Testis (tissue), 3 donors: Measurements from ENCODE around the gene SMCO4. TPM values are rescaled to one million over a fixed set of nuclear protein-coding genes. Genes with fewer than 3 reads are reported as not detected.

Experiments
- DNase-seq: peaks from one replicate; pipeline ENCODE4 v3.0.0-alpha.2; 2019
- H3K27ac ChIP-seq, 2 donors: fragments of 200-600 bp; sonication (generic); one replicate each; pipeline ENCODE4 v1.5.1; 2019
- H3K27me3 ChIP-seq: fragments of 200-600 bp; sonication (generic); one replicate; pipeline ENCODE4 v1.5.1; 2019
- H3K36me3 ChIP-seq: fragments of 200-600 bp; sonication (generic); one replicate; pipeline ENCODE4 v1.5.1; 2017; ENCODE audit warnings: low read depth; ENCODE audit errors: missing control alignments
- H3K4me1 ChIP-seq: fragments of 200-600 bp; sonication (generic); one replicate; pipeline ENCODE4 v1.5.1; 2019
- H3K4me3 ChIP-seq, 2 donors: fragments of 200-600 bp; sonication (generic); one replicate each; pipeline ENCODE4 v1.5.1; 2017 to 2019
- H3K9me3 ChIP-seq: fragments of 200-600 bp; sonication (generic); one replicate; pipeline ENCODE4 v1.5.1; 2017
- POLR2A ChIP-seq: fragments of 450-650 bp; IDR thresholded peaks from one replicate; pipeline ENCODE4 v1.6.1; 2017; ENCODE audit warnings: antibody characterized with exemption, mild to moderate bottlenecking, moderate library complexity
- WGBS, 2 donors: methylation state at CpG; one replicate each; pipeline ENCODE4 v1.1.5; 2018; 5-methylcytosine and 5-hydroxymethylcytosine counted together
- intact Hi-C: fragments of 100-400 bp; cut with DNase I; formaldehyde crosslinking; loops from one replicate; pipeline ENCODE4 v1.15.1; 2023; ENCODE audit warnings: low total_unique reads
- polyA plus RNA-seq: library from polyadenylated mRNA; stranded (reverse); fragments of 350-450 nt; fragmentation: Illumina TruSeq; extraction: RNeasy Lipid Tissue Mini Kit (QIAGEN cat#74804); gene quantifications from one replicate; pipeline ENCODE4 v1.2.3, GENCODE V29; 2014; ENCODE audit warnings: low read depth, low replicate concordance; ENCODE audit not compliant: insufficient read depth
- total RNA-seq, 2 donors: library from RNA; depleted of rRNA; stranded (reverse); fragments of >200 nt; gene quantifications; one replicate each; pipeline ENCODE4 v1.2.3, GENCODE V29; 2016
- TF ChIP-seq, protein P1 (sequence below), 3 experiments: fragments of 450-650 bp in 2 of 3; fragments of 200-600 bp in 1 of 3; sonication (generic) in 1 of 3; IDR thresholded peaks; one replicate each; pipeline ENCODE4 v1.5.1; 2016 to 2019; ENCODE audit warnings: antibody characterized with exemption in 3 of 3, mild to moderate bottlenecking in 2 of 3, moderate library complexity in 1 of 3

Gene SMCO4
- total and polyA plus RNA-seq, 3 donors from 2014 or later: 33.6 to 59.9 (median 34.2) TPM

GRCh38 chr11:93574638-93575220 is 31.5 kb upstream of the SMCO4 start:
- TF ChIP-seq, protein P1, sequence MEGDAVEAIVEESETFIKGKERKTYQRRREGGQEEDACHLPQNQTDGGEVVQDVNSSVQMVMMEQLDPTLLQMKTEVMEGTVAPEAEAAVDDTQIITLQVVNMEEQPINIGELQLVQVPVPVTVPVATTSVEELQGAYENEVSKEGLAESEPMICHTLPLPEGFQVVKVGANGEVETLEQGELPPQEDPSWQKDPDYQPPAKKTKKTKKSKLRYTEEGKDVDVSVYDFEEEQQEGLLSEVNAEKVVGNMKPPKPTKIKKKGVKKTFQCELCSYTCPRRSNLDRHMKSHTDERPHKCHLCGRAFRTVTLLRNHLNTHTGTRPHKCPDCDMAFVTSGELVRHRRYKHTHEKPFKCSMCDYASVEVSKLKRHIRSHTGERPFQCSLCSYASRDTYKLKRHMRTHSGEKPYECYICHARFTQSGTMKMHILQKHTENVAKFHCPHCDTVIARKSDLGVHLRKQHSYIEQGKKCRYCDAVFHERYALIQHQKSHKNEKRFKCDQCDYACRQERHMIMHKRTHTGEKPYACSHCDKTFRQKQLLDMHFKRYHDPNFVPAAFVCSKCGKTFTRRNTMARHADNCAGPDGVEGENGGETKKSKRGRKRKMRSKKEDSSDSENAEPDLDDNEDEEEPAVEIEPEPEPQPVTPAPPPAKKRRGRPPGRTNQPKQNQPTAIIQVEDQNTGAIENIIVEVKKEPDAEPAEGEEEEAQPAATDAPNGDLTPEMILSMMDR (IDR thresholded peaks at IDR 0.05): no peak
- TF ChIP-seq POLR2A: no peak
- intact Hi-C loops: no loop called here
- H3K27me3 ChIP-seq: no peaks in the 10 kb centered on the region
- 88 to 89% methylated on average over 2 of the region's 2 CpGs for WGBS, 2 donors
- no peak overlapping the region for H3K4me3 ChIP-seq
- DNase-seq: no peak
- H3K36me3 ChIP-seq: no peaks in the 10 kb centered on the region
- H3K4me1 ChIP-seq: no peaks in the 10 kb centered on the region
- no peaks in the 10 kb centered on the region for H3K9me3 ChIP-seq
- H3K27ac ChIP-seq: no peak overlapping the region

DNA sequence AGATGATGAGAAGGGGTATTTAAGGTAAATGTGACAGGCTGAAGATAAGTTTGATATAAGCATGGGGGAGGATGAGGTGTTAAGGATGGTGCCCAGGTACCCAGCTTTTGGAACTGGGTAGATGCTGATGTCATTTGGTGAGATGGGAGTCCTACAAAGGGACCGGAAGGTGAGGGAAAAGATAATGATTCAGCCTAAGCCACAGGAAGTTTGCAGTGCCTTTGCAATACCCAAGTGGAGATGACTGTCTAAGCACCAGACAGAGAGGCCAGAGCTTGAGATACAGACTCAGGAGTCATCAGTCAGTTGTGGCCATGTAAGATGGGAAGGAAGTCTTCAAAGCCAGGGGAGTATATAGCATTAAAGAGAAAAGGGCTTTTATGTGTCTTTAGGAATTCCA is 30.0 kb upstream of the SMCO4 start:
- no peaks in the 10 kb centered on the region for H3K4me1 ChIP-seq
- intact Hi-C loops: no loop called here
- no peaks in the 10 kb centered on the region for H3K27me3 ChIP-seq
- H3K4me3 ChIP-seq: no peak overlapping the region
- no peaks in the 10 kb centered on the region for H3K36me3 ChIP-seq
- H3K27ac ChIP-seq: no peak overlapping the region
- H3K9me3 ChIP-seq: no peaks in the 10 kb centered on the region
- no peak for TF ChIP-seq POLR2A
- TF ChIP-seq, protein P1 (IDR thresholded peaks at IDR 0.05): no peak
- WGBS, 2 donors: 79 to 83% methylated on average over 1 of the region's 1 CpG
- no peak for DNase-seq

GRCh38 chr11:93572621-93573020 is 29.4 kb upstream of the SMCO4 start:
- 63 to 75% methylated on average over 3 of the region's 3 CpGs for whole genome bisulfite sequencing, 2 donors
- Histone ChIP-seq H3K4me3 (no peak overlapping the region), H3K27ac (no peak overlapping the region), H3K27me3 (no peaks in the 10 kb centered on the region), H3K36me3 (no peaks in the 10 kb centered on the region), H3K4me1 (no peaks in the 10 kb centered on the region), H3K9me3 (no peaks in the 10 kb centered on the region)
- no peak for DNase-seq
- no peak for TF ChIP-seq POLR2A
- TF ChIP-seq, protein P1 (IDR thresholded peaks at IDR 0.05): no peak
- intact Hi-C loops: no loop called here

- WGBS, 2 donors: 81 to 88% methylated on average over 1 of the region's 1 CpG
- no peaks in the 10 kb centered on the region for H3K36me3 ChIP-seq
- no peak for DNase-seq
- intact Hi-C loops: no loop called here
- TF ChIP-seq, protein P1 (IDR thresholded peaks at IDR 0.05): no peak
- TF ChIP-seq POLR2A: no peak
- H3K4me3 ChIP-seq: no peak overlapping the region
- H3K27me3 ChIP-seq: no peaks in the 10 kb centered on the region
- no peaks in the 10 kb centered on the region for H3K9me3 ChIP-seq
- H3K4me1 ChIP-seq: no peaks in the 10 kb centered on the region
- H3K27ac ChIP-seq: no peak overlapping the region
These were observed 29.0 kb upstream of the SMCO4 start for GRCh38 chr11:93572171-93572570.

DNA sequence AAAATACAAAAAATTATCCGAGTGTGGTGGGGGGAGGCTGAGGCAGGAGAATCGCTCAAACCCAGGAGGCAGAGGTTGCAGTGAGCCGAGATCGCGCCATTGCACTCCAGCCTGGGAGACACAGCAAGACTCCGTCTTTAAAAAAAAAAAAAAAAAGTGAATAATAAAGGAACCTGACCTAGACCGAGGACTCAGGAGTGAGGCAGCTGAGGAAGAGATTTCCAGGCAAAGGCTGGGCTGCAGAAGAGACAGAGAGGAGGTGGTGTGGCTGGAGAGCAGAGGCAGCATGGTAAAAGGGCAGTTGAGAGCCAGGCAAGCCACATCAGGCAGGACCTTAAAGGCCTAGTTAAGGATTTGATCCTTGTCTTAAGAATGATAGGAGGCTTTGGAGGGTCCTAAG is 28.4 kb upstream of the SMCO4 start:
- intact Hi-C loops: no loop called here
- DNase-seq: no peak
- Histone ChIP-seq H3K36me3 (no peaks in the 10 kb centered on the region), H3K9me3 (no peaks in the 10 kb centered on the region), H3K27me3 (no peaks in the 10 kb centered on the region), H3K4me3 (no peak overlapping the region), H3K27ac (no peak overlapping the region), H3K4me1 (no peaks in the 10 kb centered on the region)
- TF ChIP-seq POLR2A: no peak
- TF ChIP-seq, protein P1 (IDR thresholded peaks at IDR 0.05): no peak
- 84 to 91% methylated on average over 7 of the region's 7 CpGs for WGBS, 2 donors
